GM10266 (cell line): ENCODE results near the gene OR5T3.

Source experiments
- DNase-seq: peaks from one replicate; pipeline ENCODE4 v3.0.0; 2012; ENCODE audit errors: extremely low spot score
- CTCF ChIP-seq: IDR thresholded peaks from 2 replicates; pipeline ENCODE4 v1.5.1; 2012; ENCODE audit warnings: mild to moderate bottlenecking, low read depth; ENCODE audit not compliant: control insufficient read depth, insufficient read depth; ENCODE audit errors: missing control alignments

Gene OR5T3

GRCh38 chr11:56296898-56297297 lies 44.8 kb downstream of the OR5T3 start:
- no peak for DNase-seq
- TF ChIP-seq CTCF, result no peak
